Measurements from ENCODE around the gene ABI3BP.

The ABI3BP gene

GRCh38 chr3:100775669-100776068 is 217.6 kb downstream of the ABI3BP start:
- DNase-seq (ENCODE audit: low spot score) (no peak), ATAC-seq (ENCODE audit: low read depth) (no peak)
- Histone ChIP-seq H3K9me3 (ENCODE audit: severe bottlenecking) (no peaks in the 10 kb centered on the region), H3K4me3 (ENCODE audit: severe bottlenecking) (no peak overlapping the region), H3K36me3 (ENCODE audit: low read depth) (no peaks in the 10 kb centered on the region), H3K27ac (ENCODE audit: poor library complexity, severe bottlenecking) (no peak overlapping the region), H3K4me1 (ENCODE audit: insufficient read depth, poor library complexity, severe bottlenecking) (no peaks in the 10 kb centered on the region), H3K27me3 (ENCODE audit: insufficient read depth, poor library complexity, severe bottlenecking) (no peaks in the 10 kb centered on the region)
- TF ChIP-seq CTCF (IDR thresholded peaks at IDR 0.05; ENCODE audit: poor library complexity, severe bottlenecking) = no peak

GRCh38 chr3:100775226-100775625 is 218.0 kb downstream of the ABI3BP start:
- DNase-seq (ENCODE audit: low spot score) = no peak
- no peaks in the 10 kb centered on the region for H3K9me3 ChIP-seq (ENCODE audit: severe bottlenecking)
- H3K4me1 ChIP-seq (ENCODE audit: insufficient read depth, poor library complexity, severe bottlenecking) = no peaks in the 10 kb centered on the region
- H3K4me3 ChIP-seq (ENCODE audit: severe bottlenecking) = no peak overlapping the region
- H3K36me3 ChIP-seq (ENCODE audit: low read depth) = no peaks in the 10 kb centered on the region
- no peak overlapping the region for H3K27ac ChIP-seq (ENCODE audit: poor library complexity, severe bottlenecking)
- TF ChIP-seq CTCF (IDR thresholded peaks at IDR 0.05; ENCODE audit: poor library complexity, severe bottlenecking) = no peak
- no peak for ATAC-seq (ENCODE audit: low read depth)
- H3K27me3 ChIP-seq (ENCODE audit: insufficient read depth, poor library complexity, severe bottlenecking) = no peaks in the 10 kb centered on the region

- H3K9me3 ChIP-seq (ENCODE audit: severe bottlenecking) = no peaks in the 10 kb centered on the region
- no peak overlapping the region for H3K27ac ChIP-seq (ENCODE audit: poor library complexity, severe bottlenecking)
- H3K4me1 ChIP-seq (ENCODE audit: insufficient read depth, poor library complexity, severe bottlenecking) = no peaks in the 10 kb centered on the region
- no peaks in the 10 kb centered on the region for H3K36me3 ChIP-seq (ENCODE audit: low read depth)
- H3K4me3 ChIP-seq (ENCODE audit: severe bottlenecking) = no peak overlapping the region
- ATAC-seq (ENCODE audit: low read depth) (no peak), DNase-seq (ENCODE audit: low spot score) (no peak)
- TF ChIP-seq CTCF (IDR thresholded peaks at IDR 0.05; ENCODE audit: poor library complexity, severe bottlenecking) = no peak
- no peaks in the 10 kb centered on the region for H3K27me3 ChIP-seq (ENCODE audit: insufficient read depth, poor library complexity, severe bottlenecking)
Measured at GRCh38 chr3:100769693-100770092, 223.5 kb downstream of the ABI3BP start.

- DNase-seq (ENCODE audit: low spot score) (no peak), ATAC-seq (ENCODE audit: low read depth) (peak; percentile 88)
- Histone ChIP-seq H3K9me3 (ENCODE audit: severe bottlenecking) (no peaks in the 10 kb centered on the region), H3K4me3 (ENCODE audit: severe bottlenecking) (no peak overlapping the region), H3K36me3 (ENCODE audit: low read depth) (no peaks in the 10 kb centered on the region; the same call in 1 of the 2 replicates), H3K4me1 (ENCODE audit: insufficient read depth, poor library complexity, severe bottlenecking) (no peaks in the 10 kb centered on the region), H3K27me3 (ENCODE audit: insufficient read depth, poor library complexity, severe bottlenecking) (no peaks in the 10 kb centered on the region), H3K27ac (ENCODE audit: poor library complexity, severe bottlenecking) (no peak overlapping the region)
- no peak for TF ChIP-seq CTCF (IDR thresholded peaks at IDR 0.05; ENCODE audit: poor library complexity, severe bottlenecking)
Measured at GRCh38 chr3:100766069-100766468, 227.2 kb downstream of the ABI3BP start.

- Histone ChIP-seq H3K36me3 (ENCODE audit: low read depth) (no peaks in the 10 kb centered on the region; the same call in 1 of the 2 replicates), H3K4me3 (ENCODE audit: severe bottlenecking) (no peak overlapping the region), H3K27ac (ENCODE audit: poor library complexity, severe bottlenecking) (no peak overlapping the region), H3K4me1 (ENCODE audit: insufficient read depth, poor library complexity, severe bottlenecking) (no peaks in the 10 kb centered on the region), H3K27me3 (ENCODE audit: insufficient read depth, poor library complexity, severe bottlenecking) (no peaks in the 10 kb centered on the region), H3K9me3 (ENCODE audit: severe bottlenecking) (no peaks in the 10 kb centered on the region)
- ATAC-seq (ENCODE audit: low read depth) (no peak), DNase-seq (ENCODE audit: low spot score) (no peak)
- TF ChIP-seq CTCF (IDR thresholded peaks at IDR 0.05; ENCODE audit: poor library complexity, severe bottlenecking) = no peak
Measured at GRCh38 chr3:100765437-100765975, 227.7 kb downstream of the ABI3BP start.

All from RWPE2 (cell line).